ENCODE results near the gene POLRMT. TPM values are rescaled to one million over a fixed set of nuclear protein-coding genes. Genes with fewer than 3 reads are reported as not detected.

POLRMT gene
- total RNA-seq, 1 experiment from 2014 or later: 139 TPM

GRCh38 chr19:657611-658010 lies 24.3 kb upstream of the POLRMT start:
- H3K27ac Mint-ChIP-seq: no peak overlapping the region
- no peak for TF ChIP-seq ATF2 (CRISPR knock-in tag; IDR thresholded peaks at IDR 0.05; ENCODE audit: borderline replicate concordance, low read depth)
- TF ChIP-seq ZMAT4 (CRISPR knock-in tag; IDR thresholded peaks at IDR 0.05): no peak
- TF ChIP-seq EMX1 (CRISPR knock-in tag; IDR thresholded peaks at IDR 0.05): no peak
- TF ChIP-seq, protein P1, sequence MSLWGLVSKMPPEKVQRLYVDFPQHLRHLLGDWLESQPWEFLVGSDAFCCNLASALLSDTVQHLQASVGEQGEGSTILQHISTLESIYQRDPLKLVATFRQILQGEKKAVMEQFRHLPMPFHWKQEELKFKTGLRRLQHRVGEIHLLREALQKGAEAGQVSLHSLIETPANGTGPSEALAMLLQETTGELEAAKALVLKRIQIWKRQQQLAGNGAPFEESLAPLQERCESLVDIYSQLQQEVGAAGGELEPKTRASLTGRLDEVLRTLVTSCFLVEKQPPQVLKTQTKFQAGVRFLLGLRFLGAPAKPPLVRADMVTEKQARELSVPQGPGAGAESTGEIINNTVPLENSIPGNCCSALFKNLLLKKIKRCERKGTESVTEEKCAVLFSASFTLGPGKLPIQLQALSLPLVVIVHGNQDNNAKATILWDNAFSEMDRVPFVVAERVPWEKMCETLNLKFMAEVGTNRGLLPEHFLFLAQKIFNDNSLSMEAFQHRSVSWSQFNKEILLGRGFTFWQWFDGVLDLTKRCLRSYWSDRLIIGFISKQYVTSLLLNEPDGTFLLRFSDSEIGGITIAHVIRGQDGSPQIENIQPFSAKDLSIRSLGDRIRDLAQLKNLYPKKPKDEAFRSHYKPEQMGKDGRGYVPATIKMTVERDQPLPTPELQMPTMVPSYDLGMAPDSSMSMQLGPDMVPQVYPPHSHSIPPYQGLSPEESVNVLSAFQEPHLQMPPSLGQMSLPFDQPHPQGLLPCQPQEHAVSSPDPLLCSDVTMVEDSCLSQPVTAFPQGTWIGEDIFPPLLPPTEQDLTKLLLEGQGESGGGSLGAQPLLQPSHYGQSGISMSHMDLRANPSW (CRISPR knock-in tag; conservative IDR thresholded peaks at IDR 0.05; ENCODE audit: low read depth): no peak
- POLR2A ChIA-PET: no interaction called here
- no peaks in the 10 kb centered on the region for H3K27me3 Mint-ChIP-seq (ENCODE audit: low read depth)
- H3K4me1 Mint-ChIP-seq: peaks cover 17% of the 10 kb centered on the region
- H3K9me3 Mint-ChIP-seq: no peaks in the 10 kb centered on the region
- ATAC-seq (no peak), DNase-seq (ENCODE audit: low spot score) (no peak)
- CTCF ChIA-PET: interaction anchor here (1.4 kb wide), 1 partner anchor 13 kb away, joined by 4 read pairs; no protein-coding TSS in a partner anchor
- H3K36me3 Mint-ChIP-seq: no peaks in the 10 kb centered on the region
- H3K4me3 Mint-ChIP-seq: no peak overlapping the region

DNA sequence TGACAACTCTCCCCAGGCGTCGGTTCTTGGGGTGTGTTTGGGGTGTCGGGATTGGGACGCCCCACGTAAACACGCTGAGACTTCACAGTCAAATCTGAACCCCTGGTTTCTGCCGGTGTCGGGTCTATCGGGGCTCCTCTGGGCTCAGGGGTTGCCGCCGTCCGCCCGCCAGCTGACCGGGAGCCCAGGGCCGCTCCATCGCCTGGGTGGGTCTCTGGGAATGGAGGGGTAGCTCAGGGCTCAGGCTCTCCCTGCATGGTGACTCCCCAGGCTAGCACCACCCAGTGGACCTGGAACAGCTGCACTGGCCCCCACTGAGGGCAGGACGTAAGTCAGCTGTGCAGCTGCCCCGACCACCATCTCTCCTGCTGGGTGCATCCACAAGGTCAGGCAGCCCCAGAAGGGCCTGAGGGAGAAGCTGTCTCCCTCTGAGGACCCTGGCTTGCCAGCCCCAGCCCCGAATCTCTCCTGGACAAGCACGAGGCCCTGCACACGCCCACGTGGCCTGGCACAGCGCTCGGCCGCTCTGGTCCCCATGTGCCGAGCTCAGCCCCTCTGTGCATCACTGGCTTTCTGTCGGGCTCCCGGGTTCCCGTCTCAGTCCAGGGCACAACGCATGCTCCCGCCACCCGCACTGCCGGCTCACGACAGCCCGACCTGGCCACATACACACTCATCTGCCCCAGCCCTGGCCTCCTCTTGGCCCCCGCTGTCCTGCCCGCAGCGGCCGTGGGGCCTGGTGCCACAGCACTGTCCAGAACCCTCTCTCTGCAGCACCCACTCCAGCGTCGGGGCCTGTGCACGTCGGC lies 23.6 kb upstream of the POLRMT start:
- TF ChIP-seq ZNF671 (CRISPR knock-in tag; IDR thresholded peaks at IDR 0.05) (no peak), ZNF416 (CRISPR knock-in tag; IDR thresholded peaks at IDR 0.05) (no peak), TEAD4 (CRISPR knock-in tag; IDR thresholded peaks at IDR 0.05) (no peak), ZNF532 (CRISPR knock-in tag; IDR thresholded peaks at IDR 0.05; ENCODE audit: borderline replicate concordance) (no peak), OVOL2 (CRISPR knock-in tag; IDR thresholded peaks at IDR 0.05; ENCODE audit: borderline replicate concordance) (no peak), ESRRA (CRISPR knock-in tag; IDR thresholded peaks at IDR 0.05; ENCODE audit: borderline replicate concordance) (no peak), CREM (CRISPR knock-in tag; IDR thresholded peaks at IDR 0.05) (no peak), TCF7 (CRISPR knock-in tag; IDR thresholded peaks at IDR 0.05; ENCODE audit: low read depth) (no peak), GTF2I (CRISPR knock-in tag; conservative IDR thresholded peaks at IDR 0.05) (no peak), CBFB (CRISPR knock-in tag; IDR thresholded peaks at IDR 0.05; ENCODE audit: low read depth) (no peak), CREB1 (CRISPR knock-in tag; IDR thresholded peaks at IDR 0.05) (no peak)
- ATAC-seq (no peak), DNase-seq (ENCODE audit: low spot score) (no peak)
- POLR2A ChIA-PET: no interaction called here
- H3K27me3 Mint-ChIP-seq (ENCODE audit: low read depth): no peaks in the 10 kb centered on the region
- CTCF ChIA-PET: interaction anchor here (1.0 to 1.4 kb wide), 2 partner anchors 13 to 23 kb away, joined by 3 to 4 read pairs; no protein-coding TSS in a partner anchor
- H3K27ac Mint-ChIP-seq: no peak overlapping the region
- H3K4me3 Mint-ChIP-seq: no peak overlapping the region
- peaks cover 16% of the 10 kb centered on the region for H3K4me1 Mint-ChIP-seq
- no peaks in the 10 kb centered on the region for H3K36me3 Mint-ChIP-seq
- no peaks in the 10 kb centered on the region for H3K9me3 Mint-ChIP-seq
